Measurements from ENCODE around the gene HOXC6.

The HOXC6 gene

GRCh38 chr12:54028314-54029201 lies at the start of gene HOXC6:
TSS of gene HOXC6 (plus strand) at chr12:54028440. CDS start at chr12:54028522, 82 bp downstream.
- no peak for DNase-seq

- DNase-seq = no peak
These were observed 49.5 kb upstream of the HOXC6 start for GRCh38 chr12:53978477-53979356.

- no peak for DNase-seq
These were observed 48.0 kb upstream of the HOXC6 start for GRCh38 chr12:53980104-53980801.

- no peak for DNase-seq
These were observed 47.3 kb upstream of the HOXC6 start for GRCh38 chr12:53980802-53981496.

- no peak for DNase-seq
These were observed 46.3 kb upstream of the HOXC6 start for GRCh38 chr12:53981634-53982565.

- DNase-seq = no peak
These were observed 45.3 kb upstream of the HOXC6 start for GRCh38 chr12:53982648-53983567.

GRCh38 chr12:53983568-53983949 lies 44.7 kb upstream of the HOXC6 start:
- DNase-seq = no peak

- DNase-seq = no peak
These were observed 44.2 kb upstream of the HOXC6 start for GRCh38 chr12:53983950-53984572.

GRCh38 chr12:53984901-53985691 lies 43.1 kb upstream of the HOXC6 start, which contains the start of gene HOXC10:
TSS of gene HOXC10 (plus strand) at chr12:53985146. CDS start at chr12:53985260, 114 bp downstream.
- DNase-seq = peak; percentile 83

GRCh38 chr12:53985692-53985993 lies 42.6 kb upstream of the HOXC6 start:
- DNase-seq = no peak

- DNase-seq = no peak
These were observed 42.1 kb upstream of the HOXC6 start for GRCh38 chr12:53985994-53986685.

GRCh38 chr12:53986686-53987483 lies 41.4 kb upstream of the HOXC6 start:
- DNase-seq = no peak

GRCh38 chr12:53987787-53988230 lies 40.4 kb upstream of the HOXC6 start:
- no peak for DNase-seq

- DNase-seq = no peak
These were observed 39.6 kb upstream of the HOXC6 start for GRCh38 chr12:53988541-53989226.

- DNase-seq = peak; percentile 30
These were observed 38.8 kb upstream of the HOXC6 start for GRCh38 chr12:53989227-53990113.

All from CD4-positive, alpha-beta T cell treated with Interleukin-6 for 4 hours (primary cell).